T-helper 2 cell treated with Interferon-gamma antibody and Interleukin-4, amounts not matched to agents 5 μg/mL and 100 μg/mL, for 36 hours (primary cell): ENCODE results near the gene PDE4D.
"Not testable (repeated sequence)": the region's sequence is repeated elsewhere in the genome, so short reads cannot be mapped to it uniquely, and the experiment has no call there.

Experiments used
- DNase-seq: peaks from one replicate; pipeline ENCODE4 v3.0.0; 2021; ENCODE audit warnings: low spot score
- H3K27ac Mint-ChIP-seq: one replicate; pipeline ENCODE4 v1.8.0; 2021; ENCODE audit warnings: mild to moderate bottlenecking, mixed read lengths
- H3K27me3 Mint-ChIP-seq: one replicate; pipeline ENCODE4 v1.8.0; 2021; ENCODE audit warnings: low read depth, mixed read lengths
- H3K36me3 Mint-ChIP-seq: one replicate; pipeline ENCODE4 v1.8.0; 2021; ENCODE audit warnings: low read depth, mixed read lengths
- H3K4me1 Mint-ChIP-seq: one replicate; pipeline ENCODE4 v1.8.0; 2021; ENCODE audit warnings: low read depth, mixed read lengths
- H3K4me3 Mint-ChIP-seq: one replicate; pipeline ENCODE4 v1.8.0; 2022; ENCODE audit warnings: mild to moderate bottlenecking, moderate library complexity, mixed read lengths
- H3K9me3 Mint-ChIP-seq: one replicate; pipeline ENCODE4 v1.8.0; 2021; ENCODE audit warnings: mixed read lengths

The PDE4D gene

DNA sequence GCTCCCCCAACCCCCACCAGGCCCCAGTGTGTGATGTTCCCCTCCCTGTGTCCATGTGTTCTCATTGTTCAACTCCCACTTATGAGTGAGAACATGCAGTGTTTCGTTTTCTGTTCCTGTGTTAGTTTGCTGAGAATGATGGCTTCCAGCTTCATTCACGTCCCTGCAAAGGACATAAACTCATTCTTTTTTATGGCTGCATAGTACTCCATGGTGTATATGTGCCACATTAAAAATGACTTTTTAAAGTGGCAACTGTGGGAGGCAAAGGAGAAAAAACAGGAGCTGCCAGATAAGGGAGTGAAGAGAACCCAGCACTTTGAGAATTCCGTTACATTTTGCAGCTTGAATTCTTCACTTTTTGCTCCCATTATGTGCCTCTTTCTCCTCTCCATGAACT lies 836.9 kb downstream of the PDE4D start:
- not testable (repeated sequence) for H3K36me3 Mint-ChIP-seq, H3K9me3 Mint-ChIP-seq, H3K4me1 Mint-ChIP-seq, DNase-seq, H3K27ac Mint-ChIP-seq, H3K4me3 Mint-ChIP-seq
- H3K27me3 Mint-ChIP-seq, result peaks cover 36% of the 10 kb centered on the region

DNA sequence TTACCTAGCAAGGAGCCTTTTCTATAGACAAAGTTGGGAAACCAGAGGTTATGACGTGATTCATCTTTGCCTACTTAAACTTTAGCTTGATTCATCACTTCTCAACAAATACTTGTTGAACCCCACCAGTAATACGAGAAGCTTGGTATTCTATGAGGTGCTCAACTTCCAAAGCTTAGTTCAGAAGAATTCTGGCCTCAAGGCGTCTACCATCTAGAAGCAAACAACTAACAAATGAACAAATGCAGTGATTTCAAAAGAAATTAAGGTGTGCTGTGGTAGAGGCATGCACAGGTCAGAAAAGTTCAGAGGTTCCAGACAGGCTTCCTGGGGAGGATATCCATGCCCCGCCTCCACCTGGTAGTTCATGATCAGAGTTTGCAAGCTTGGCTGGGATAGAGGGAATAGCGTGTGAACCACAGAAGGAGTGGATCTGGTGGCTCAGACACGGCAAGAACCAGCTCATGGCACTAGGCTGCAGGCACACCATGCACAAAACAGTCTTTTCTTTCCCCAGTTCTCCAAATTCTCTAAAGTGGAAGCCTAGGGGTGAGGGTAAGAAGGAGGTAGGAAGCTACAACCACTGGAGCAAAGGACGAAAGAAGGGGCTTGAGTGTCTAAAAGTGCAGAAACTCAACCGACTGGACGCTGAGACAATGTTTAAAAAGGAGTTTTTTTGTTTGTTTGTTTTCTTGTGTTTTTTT lies 837.6 kb downstream of the PDE4D start:
- Mint-ChIP-seq H3K4me3 (no peak overlapping the region), H3K36me3 (no peaks in the 10 kb centered on the region), H3K9me3 (no peaks in the 10 kb centered on the region)

DNA sequence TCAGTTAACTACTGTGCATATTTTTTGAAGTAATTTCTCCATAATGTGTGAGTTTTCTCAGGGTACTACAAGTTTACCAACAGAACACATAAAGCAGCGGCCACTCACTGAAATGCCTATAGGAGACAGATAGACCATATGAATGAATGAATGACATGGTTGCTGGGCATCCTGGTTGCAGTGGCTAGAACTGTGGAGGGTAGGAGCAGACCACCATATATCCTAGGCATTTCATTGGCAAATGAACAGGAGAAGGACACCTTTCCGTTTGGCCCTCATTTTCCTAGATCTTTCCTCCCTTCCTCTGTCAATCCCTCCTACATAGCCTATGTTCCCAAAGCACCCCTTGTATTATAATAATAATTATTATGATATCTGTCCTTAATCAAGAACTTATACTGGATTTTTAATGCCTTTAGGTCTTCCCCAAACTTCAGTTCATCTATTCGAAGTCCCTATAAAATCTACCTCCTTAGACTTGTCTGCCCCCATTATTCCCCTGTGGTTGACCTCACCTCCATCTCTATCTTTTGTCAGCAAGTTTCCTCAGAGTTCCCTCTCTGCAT lies 838.5 kb downstream of the PDE4D start:
- no peak overlapping the region for H3K27ac Mint-ChIP-seq
- no peak for DNase-seq
- H3K4me1 Mint-ChIP-seq, result no peaks in the 10 kb centered on the region
- H3K9me3 Mint-ChIP-seq, result no peaks in the 10 kb centered on the region
- H3K4me3 Mint-ChIP-seq, result no peak overlapping the region
- H3K36me3 Mint-ChIP-seq, result no peaks in the 10 kb centered on the region
- H3K27me3 Mint-ChIP-seq, result peaks cover 29% of the 10 kb centered on the region

More for the DNA sequence above, 837.6 kb downstream of the PDE4D start:
- no peak for DNase-seq
- Mint-ChIP-seq H3K27ac (no peak overlapping the region), H3K4me1 (no peaks in the 10 kb centered on the region), H3K27me3 (peaks cover 30% of the 10 kb centered on the region)

DNA sequence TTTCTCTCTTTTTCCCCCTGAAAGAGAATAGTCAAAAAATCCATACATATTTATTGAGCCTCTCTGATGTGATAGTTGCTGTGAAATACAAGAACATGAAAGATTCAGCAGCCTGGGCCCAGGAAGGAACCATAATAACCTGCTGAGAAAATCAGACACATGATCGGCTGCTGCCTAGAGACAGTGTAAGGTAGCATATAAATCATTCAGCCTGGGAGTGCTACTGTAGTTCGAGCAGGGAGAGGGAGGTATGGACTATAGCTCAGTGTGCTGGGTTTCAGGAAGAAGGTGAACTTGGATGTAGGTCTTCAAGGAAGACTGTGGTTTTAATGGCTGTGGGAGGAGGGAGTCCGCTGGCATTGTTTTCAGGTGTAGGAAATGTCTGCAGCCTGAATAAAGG lies 841.6 kb downstream of the PDE4D start:
- no peak for DNase-seq
- H3K27me3 Mint-ChIP-seq, result peaks cover 20% of the 10 kb centered on the region
- no peak overlapping the region for H3K4me3 Mint-ChIP-seq
- H3K36me3 Mint-ChIP-seq, result no peaks in the 10 kb centered on the region
- no peak overlapping the region for H3K27ac Mint-ChIP-seq
- no peaks in the 10 kb centered on the region for H3K9me3 Mint-ChIP-seq
- H3K4me1 Mint-ChIP-seq, result peaks cover 11% of the 10 kb centered on the region

DNA sequence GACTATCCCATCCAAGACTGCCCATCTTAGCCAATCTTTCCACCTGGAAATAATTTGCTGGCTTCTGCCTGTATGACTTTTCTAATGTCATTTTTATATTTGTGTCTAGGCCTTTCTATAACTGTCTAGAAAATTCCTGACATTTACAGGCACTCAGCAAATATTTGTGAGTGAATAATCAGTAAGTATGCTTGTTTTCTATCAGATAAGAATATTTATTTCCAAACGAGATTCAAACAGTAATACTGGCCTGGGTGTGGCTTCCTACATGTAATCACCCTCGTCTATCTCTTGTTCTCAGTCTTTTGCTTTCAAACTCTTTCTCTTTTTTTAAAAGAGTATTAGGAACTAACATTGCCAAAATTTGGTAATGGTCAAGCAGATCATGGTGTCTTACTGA lies 844.4 kb downstream of the PDE4D start:
- Mint-ChIP-seq H3K4me1 (peaks cover 15% of the 10 kb centered on the region), H3K4me3 (peak overlapping the region; percentile 1), H3K36me3 (peaks cover 3% of the 10 kb centered on the region), H3K27me3 (peaks cover 5% of the 10 kb centered on the region), H3K9me3 (no peaks in the 10 kb centered on the region), H3K27ac (no peak overlapping the region)
- DNase-seq, result no peak

DNA sequence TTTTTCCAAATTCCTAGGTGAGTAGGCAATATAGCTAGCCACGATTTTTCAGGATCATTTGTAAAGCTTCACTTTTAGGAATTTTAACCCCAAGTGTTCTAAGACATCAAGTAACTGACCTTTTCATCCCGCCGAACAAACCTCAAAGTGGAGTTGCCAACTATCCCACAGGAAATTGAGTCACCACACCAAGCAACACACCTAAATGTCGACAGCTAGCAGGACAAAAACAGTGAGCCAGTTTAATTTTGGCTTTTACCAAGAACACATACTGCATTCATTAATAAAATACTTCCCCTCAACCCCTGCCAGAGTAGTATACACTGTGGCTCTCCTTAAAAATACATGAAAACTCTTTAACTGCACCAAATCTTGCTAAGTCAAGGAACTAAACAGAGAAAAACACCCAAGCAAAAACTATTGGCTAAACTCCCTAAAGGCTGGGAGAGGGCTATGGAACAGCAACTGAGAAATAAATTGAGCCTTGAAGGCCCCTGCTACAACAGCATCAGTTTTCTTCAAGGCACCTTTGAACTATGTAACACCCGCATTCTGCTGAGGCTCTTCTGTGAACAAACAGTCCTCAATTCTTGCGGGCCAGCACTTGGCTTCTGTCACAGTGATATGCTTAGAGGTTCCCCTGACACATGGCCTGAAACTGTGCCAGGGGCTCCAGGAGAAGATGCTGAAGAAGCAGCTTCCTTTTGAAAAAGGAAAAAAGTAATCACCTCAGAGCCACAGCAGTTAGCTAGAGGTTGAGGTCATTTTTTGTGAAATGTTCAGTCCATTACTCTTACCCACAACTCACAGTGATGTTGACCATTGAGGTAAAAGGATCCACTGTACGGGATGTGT lies 851.1 kb downstream of the PDE4D start:
- H3K36me3 Mint-ChIP-seq, result peaks cover 13% of the 10 kb centered on the region
- no peaks in the 10 kb centered on the region for H3K27me3 Mint-ChIP-seq

DNA sequence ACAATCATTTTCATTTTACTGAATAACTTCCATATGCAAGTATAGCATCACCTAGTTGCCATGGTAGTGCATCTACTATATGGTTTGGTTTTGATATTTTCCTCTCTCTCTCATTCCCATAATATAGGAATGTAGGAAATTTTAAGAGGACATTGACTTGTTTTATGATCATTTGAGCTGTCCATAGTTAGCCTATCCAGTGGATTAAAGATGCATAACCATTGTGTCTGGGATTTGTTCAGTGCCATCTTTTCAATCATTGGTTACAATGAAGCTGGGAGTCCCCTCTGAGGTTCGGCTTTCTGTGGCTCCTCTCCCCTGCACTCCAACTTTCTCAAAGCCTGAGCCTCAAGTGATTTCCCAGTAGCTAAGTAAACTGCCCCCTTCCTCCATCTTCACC lies 852.2 kb downstream of the PDE4D start:
- H3K4me3 Mint-ChIP-seq, result peak overlapping the region; percentile 84

More for the DNA sequence above, 851.1 kb downstream of the PDE4D start:
- H3K27ac Mint-ChIP-seq, result peak overlapping the region; percentile 70
- H3K4me3 Mint-ChIP-seq, result peak overlapping the region; percentile 84
- H3K4me1 Mint-ChIP-seq, result peaks cover 35% of the 10 kb centered on the region
- H3K9me3 Mint-ChIP-seq, result no peaks in the 10 kb centered on the region
- no peak for DNase-seq

DNA sequence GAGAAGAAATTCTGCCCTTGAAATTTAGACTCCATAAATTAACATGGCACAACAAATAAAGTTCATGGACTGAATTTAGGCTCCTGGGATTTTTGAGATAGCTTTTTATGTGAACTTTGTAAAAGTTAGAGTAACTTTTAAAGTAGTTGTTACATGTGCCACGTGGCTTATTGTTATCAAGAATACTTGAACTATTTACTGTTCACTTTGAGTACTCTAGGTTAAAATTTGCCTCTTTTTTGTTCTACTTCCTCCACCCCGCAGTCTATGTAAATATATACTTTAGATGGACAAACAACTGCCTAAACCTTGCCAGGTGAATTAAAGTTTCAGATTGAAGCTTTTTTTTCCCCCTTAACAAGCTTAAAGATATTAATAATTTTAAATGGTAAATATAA lies 852.7 kb downstream of the PDE4D start:
- DNase-seq, result no peak
- Mint-ChIP-seq H3K27ac (peak overlapping the region; percentile 79), H3K4me3 (peak overlapping the region; percentile 84), H3K36me3 (peaks cover 28% of the 10 kb centered on the region), H3K9me3 (no peaks in the 10 kb centered on the region), H3K4me1 (peaks cover 32% of the 10 kb centered on the region), H3K27me3 (no peaks in the 10 kb centered on the region)

More for the DNA sequence above, 852.2 kb downstream of the PDE4D start:
- Mint-ChIP-seq H3K36me3 (peaks cover 23% of the 10 kb centered on the region), H3K27ac (peak overlapping the region; percentile 66), H3K4me1 (peaks cover 30% of the 10 kb centered on the region), H3K9me3 (no peaks in the 10 kb centered on the region), H3K27me3 (no peaks in the 10 kb centered on the region)
- no peak for DNase-seq

DNA sequence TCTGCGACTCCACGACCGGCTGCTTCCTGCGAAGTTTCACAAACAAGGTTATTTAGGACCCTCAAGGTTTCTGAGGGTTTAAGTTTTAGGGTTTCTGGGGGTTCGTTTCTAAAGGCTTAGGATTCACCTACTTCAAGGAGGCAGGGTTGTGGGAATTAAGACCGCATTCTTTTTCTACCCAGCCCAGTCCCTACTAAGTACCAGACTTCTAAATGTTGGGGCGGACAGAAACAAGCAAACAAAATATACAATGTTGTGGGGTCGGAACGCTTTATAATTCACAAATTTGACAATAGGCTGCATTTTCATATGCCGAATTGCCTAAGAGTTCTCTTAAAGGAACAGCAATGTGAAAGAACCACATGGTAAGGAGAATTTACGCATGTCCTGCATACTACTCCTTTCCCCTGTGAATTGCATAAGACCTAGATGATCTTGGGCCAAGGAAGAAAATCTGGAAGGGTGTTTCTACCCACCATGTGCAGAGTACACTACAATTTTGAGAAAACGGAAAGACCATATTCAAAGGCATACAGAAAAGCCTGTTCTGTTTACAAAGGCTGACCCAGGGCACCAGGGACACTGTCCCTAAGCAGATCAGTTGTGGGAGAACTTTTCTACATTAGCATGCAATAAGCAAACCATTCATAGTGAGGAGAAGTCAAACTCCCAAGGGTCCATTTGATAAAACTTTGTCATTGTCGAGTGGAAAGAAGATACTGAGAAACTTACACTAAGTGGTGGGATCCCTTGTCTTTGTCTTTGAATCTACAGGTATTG lies 853.3 kb downstream of the PDE4D start:
- Mint-ChIP-seq H3K36me3 (peaks cover 33% of the 10 kb centered on the region), H3K4me1 (peaks cover 36% of the 10 kb centered on the region), H3K27me3 (no peaks in the 10 kb centered on the region), H3K9me3 (no peaks in the 10 kb centered on the region), H3K27ac (peak overlapping the region; percentile 79), H3K4me3 (peak overlapping the region; percentile 84)
- DNase-seq, result no peak

DNA sequence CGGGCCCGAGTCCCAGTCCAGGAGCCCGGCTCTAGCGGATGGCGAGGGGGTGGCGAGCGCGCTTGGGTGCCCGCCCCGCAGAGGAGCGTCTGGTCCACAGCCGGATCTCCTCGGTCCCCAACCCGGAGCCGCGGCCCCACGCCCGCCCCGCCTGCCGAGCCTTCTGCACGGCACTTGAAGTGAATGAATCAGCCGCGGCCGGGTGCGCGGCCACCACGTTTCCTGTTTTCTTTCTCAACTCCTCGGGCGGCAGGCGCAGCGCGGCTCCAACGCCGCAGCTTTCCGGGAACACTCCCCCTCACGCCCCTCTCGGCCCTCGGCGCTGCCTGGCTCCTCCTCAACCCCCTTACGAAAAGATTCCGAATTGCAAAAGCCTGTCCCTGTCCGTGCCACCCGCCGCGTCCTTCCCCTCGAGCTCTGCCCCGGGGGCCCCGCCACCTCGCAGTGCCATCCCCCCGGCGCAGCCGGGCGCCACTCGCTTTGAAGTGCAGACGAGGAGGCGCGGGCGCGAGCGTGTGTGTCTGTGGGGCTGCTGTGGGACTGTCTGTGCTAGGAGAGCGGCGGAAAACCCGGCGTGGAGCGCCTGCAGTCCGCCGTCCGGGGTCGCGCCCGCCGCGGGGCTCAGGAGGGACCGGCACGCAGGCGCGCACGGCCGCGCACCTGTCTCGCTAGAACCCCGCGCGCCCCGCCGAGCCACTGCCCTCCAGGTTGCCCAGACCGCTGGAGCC lies 854.1 kb downstream of the PDE4D start:
- Mint-ChIP-seq H3K27ac (peak overlapping the region; percentile 98), H3K4me1 (peaks cover 42% of the 10 kb centered on the region), H3K27me3 (no peaks in the 10 kb centered on the region), H3K4me3 (peak overlapping the region; percentile 84), H3K36me3 (peaks cover 39% of the 10 kb centered on the region), H3K9me3 (no peaks in the 10 kb centered on the region)
- DNase-seq, result peak; percentile 92

DNA sequence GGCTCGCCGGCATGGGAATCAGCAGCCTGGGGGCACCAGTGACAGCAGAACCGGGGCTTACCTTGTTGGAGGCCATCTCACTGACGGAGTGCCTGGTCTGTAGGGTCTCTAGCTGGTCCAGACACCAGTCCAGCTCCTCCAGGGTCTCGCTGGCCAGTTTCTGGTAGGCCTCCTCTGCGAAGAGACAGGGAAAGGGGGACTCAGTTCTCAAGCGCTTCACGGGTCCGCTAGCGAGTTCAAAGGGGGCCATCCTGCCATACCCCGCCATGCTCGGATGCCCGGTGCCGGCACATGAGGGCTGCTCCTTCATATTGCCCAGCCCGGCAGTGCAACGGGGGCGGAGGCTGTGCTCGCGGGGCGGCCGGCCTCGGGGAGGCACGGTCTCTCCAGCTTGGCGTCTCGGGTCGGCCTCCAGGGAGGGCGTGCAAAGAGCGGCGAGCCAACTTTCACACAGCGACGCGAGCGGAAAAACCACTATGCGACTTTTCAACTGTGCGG lies 854.7 kb downstream of the PDE4D start:
- Mint-ChIP-seq H3K36me3 (peaks cover 38% of the 10 kb centered on the region), H3K4me3 (peak overlapping the region; percentile 84), H3K9me3 (no peaks in the 10 kb centered on the region), H3K27ac (peak overlapping the region; percentile 98), H3K27me3 (no peaks in the 10 kb centered on the region), H3K4me1 (peaks cover 44% of the 10 kb centered on the region)
- DNase-seq, result no peak

DNA sequence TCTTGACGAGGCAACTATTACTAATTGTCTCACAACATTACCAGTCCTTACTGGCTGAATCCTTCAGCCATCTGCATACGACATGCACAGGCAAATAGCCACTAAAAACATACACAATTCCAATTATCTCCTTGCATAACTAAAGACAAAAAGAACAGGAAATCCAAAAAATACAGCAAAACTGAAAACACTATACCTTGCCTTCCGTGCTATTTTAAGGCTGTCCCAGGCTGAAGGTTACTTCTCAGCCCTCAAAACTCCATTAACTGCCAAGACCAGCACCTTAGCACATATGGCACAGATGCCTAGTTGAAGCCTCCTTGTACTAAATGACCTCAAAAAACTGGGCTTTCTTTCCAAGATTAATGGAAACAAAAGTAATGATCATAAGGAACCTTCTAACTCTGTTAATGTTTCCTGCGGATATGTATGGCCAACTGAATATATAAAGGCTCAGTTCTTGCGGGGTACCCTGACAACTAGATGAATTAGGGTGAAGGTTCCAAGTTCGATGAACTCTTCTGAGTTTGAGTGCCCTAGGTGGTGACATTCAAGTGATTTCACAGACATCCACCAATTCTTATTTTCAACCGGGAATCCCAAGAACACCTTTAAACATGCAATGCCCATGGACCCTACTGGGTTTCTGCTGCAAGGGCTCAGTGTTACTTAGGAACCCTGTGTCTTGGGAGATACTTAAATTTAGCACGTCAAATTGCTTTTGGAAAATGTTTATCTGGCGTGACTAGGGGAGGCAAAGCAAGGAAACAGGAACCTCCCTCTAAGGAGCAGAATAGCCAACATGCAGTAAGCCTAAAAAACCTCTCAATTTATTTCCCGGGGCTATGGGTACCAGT lies 855.4 kb downstream of the PDE4D start:
- DNase-seq, result no peak
- Mint-ChIP-seq H3K36me3 (peaks cover 42% of the 10 kb centered on the region), H3K27ac (peak overlapping the region; percentile 98), H3K27me3 (no peaks in the 10 kb centered on the region), H3K4me1 (peaks cover 50% of the 10 kb centered on the region), H3K9me3 (no peaks in the 10 kb centered on the region), H3K4me3 (peak overlapping the region; percentile 84)
